ENCODE data around the gene PPA2.

Gene PPA2

DNA sequence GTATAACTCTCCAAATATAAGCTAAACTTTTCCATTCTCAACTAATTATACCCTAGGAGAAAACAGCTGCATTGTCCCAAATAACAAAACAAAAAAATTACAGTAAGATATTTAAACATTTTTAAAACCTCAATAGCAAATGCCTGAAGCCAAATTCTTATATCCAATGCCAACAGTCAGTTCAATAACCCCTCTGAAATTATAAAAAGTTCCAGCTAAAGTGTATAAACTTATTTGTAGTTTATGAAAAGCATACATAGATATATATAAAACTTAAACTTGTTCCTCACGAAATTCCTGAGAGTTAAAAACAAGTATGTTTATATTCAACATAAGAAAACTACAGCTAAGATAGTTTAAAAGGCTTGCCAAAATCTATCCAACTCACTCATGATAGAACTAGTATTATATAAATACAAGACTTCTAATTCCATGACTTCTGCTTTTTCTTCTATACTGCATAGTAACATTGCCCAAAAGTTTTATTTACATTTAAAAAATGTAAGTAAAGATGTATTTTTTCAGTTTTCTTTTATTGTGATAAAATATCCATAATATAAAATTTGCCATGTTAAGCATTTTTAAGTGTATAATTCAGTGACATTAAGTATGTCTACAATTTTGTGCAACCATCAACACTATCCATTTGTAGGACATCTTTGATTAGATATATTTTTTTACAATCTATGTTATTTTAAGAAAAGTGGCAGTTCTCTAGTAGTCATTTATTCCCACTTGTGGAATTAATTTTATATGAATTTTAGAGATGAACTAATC, 72.8 kb downstream of the PPA2 start:
- DNase-seq (ENCODE audit: low read depth), result no peak
- no peak overlapping the region for H3K4me3 ChIP-seq (ENCODE audit: low read depth, low read length)
- TF ChIP-seq, protein P1, sequence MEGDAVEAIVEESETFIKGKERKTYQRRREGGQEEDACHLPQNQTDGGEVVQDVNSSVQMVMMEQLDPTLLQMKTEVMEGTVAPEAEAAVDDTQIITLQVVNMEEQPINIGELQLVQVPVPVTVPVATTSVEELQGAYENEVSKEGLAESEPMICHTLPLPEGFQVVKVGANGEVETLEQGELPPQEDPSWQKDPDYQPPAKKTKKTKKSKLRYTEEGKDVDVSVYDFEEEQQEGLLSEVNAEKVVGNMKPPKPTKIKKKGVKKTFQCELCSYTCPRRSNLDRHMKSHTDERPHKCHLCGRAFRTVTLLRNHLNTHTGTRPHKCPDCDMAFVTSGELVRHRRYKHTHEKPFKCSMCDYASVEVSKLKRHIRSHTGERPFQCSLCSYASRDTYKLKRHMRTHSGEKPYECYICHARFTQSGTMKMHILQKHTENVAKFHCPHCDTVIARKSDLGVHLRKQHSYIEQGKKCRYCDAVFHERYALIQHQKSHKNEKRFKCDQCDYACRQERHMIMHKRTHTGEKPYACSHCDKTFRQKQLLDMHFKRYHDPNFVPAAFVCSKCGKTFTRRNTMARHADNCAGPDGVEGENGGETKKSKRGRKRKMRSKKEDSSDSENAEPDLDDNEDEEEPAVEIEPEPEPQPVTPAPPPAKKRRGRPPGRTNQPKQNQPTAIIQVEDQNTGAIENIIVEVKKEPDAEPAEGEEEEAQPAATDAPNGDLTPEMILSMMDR (IDR thresholded peaks at IDR 0.05; ENCODE audit: insufficient read depth, low read depth, low read length, missing control alignments), result no peak

DNA sequence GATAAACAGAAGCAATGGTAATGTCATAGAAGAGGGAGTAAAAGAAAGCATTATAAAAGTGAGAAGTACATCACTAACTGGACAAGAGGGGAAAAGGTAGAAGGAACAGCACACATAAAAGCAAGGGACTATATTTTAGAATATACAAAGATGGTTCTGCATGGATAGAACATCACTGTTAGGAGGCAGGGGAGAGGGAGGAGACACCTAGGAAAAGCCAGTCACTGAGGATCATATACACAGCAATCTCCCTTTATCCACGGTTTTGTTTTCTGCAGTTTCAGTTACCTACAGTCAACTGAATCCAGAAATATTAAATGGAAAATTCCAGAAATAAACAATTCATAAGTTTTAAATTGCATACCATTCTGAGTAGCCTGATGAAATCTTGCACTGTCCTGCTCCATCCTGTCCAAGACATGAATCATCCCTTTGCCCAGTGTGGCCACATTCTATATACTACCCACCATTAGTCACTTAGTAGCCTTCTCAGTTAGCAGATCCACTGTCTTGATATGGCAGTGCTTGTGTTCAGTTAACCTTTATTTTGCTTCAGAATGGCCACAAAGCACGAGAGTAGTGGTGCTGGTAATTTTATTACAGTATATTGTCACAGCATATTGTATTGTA, 74.2 kb downstream of the PPA2 start:
- no peak for DNase-seq (ENCODE audit: low read depth)
- TF ChIP-seq, protein P1 (IDR thresholded peaks at IDR 0.05; ENCODE audit: insufficient read depth, low read depth, low read length, missing control alignments), result no peak

DNA sequence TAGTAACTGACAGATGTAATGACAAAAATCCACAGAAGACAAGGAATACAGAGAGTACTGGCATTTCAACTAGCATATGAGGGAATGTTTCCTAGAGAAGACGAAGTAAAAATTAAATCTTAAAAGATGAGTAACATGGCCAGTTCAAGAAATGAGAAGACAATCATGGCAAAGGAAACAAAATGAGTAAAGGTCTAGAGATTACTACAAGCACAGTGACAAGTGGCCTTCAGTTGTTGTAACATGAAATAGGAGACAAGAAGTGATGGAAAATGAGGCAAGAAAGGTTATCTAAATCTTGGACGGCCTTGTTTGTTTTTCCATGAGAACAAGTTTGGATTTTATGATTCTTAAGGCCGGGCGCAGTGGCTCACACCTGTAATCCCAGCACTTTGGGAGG, 81.0 kb downstream of the PPA2 start:
- H3K4me3 ChIP-seq (ENCODE audit: low read depth, low read length), result no peak overlapping the region
- TF ChIP-seq, protein P1 (IDR thresholded peaks at IDR 0.05; ENCODE audit: insufficient read depth, low read depth, low read length, missing control alignments), result no peak
- no peak for DNase-seq (ENCODE audit: low read depth)

More for the DNA sequence above, 74.2 kb downstream of the PPA2 start:
- no peak overlapping the region for H3K4me3 ChIP-seq (ENCODE audit: low read depth, low read length)

DNA sequence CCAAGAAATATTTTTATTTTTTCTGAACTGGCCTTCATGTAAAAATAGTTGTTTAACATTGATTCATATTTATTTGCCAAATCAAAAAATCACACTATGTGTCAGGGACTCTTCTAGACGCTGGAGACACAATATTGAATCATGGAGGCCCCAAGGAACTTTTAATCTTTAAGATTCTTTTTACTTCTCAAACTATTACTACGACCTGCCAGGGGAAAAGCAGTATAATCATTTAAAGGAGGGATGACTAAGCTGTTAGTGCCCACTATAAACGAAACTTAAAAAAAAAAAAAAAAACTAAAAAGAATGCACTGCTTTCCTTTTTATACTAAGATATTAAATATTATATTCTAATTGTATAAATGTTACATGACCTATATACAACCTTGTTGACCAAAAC, 84.7 kb downstream of the PPA2 start:
- DNase-seq (ENCODE audit: low read depth), result no peak
- TF ChIP-seq, protein P1 (IDR thresholded peaks at IDR 0.05; ENCODE audit: insufficient read depth, low read depth, low read length, missing control alignments), result no peak
- no peak overlapping the region for H3K4me3 ChIP-seq (ENCODE audit: low read depth, low read length)

DNA sequence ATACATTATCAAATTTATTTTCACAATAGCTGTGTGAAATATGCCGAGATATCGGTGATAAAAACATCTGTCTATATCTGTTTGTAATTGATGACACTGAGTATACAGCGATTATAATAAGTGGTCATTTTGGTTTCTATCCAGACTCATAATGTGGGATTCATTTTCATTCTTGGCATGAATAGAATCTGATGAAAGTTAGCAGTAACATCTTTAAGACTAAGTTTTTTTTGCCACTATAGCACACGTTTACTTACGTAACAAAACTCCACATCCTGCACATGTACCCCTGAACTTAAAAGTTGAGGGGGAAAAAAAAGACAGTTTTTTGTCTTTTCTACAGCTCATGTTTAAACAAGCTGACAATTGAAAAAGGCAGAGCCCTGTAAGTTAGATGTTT, 86.4 kb downstream of the PPA2 start:
- TF ChIP-seq, protein P1 (IDR thresholded peaks at IDR 0.05; ENCODE audit: insufficient read depth, low read depth, low read length, missing control alignments), result no peak
- H3K4me3 ChIP-seq (ENCODE audit: low read depth, low read length), result no peak overlapping the region
- no peak for DNase-seq (ENCODE audit: low read depth)

DNA sequence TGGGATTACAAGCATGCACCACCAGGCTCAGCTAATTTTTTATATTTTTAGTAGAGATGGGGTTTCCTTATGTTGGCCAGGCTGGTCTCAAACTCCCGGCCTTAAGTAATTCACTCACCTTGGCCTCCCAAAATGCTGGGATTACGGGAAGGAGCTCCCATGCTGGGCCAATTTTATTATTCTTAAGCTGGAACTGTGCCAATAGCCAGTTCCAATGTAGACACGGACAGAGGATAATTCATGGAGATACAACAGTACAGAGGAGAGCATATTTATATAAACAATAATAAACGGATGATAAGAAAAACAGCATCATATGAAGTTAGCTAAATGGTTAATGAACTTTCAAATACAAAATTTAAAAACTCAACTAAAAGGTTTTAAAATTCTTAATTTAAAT, 87.8 kb downstream of the PPA2 start:
- TF ChIP-seq, protein P1 (IDR thresholded peaks at IDR 0.05; ENCODE audit: insufficient read depth, low read depth, low read length, missing control alignments), result no peak
- no peak for DNase-seq (ENCODE audit: low read depth)
- H3K4me3 ChIP-seq (ENCODE audit: low read depth, low read length), result no peak overlapping the region

Data from GM12865 (cell line).